PC-3 (cell line): ENCODE results near the gene CCR2. TPM values are rescaled to one million over a fixed set of nuclear protein-coding genes. Genes with fewer than 3 reads are reported as not detected.

Source experiments
- ATAC-seq: fragments of 200-7000 bp; cut with Tn5 transposase; 2 replicates; pipeline ENCODE4 v1.9.1; 2020; ENCODE audit warnings: mild to moderate bottlenecking, moderate library complexity
- BruUV-seq: library from RNA; stranded (reverse); fragments of 400-500 nt; replicated peaks from 2 replicates; lab custom pipeline; 2021; lab: Mats Ljungman, UMichigan
- CTCF ChIA-PET: fragments of 300-600 bp; sonication (Branson Sonifier 250); formaldehyde crosslinking; loops from one replicate; lab custom pipeline; 2022; ENCODE audit warnings: antibody characterized with exemption; lab: Charles Lee
- POLR2A ChIA-PET: fragments of 300-600 bp; sonication (Branson Sonifier 250); formaldehyde crosslinking; loops from one replicate; lab custom pipeline; 2022; ENCODE audit warnings: antibody characterized with exemption; ENCODE audit not compliant: unreplicated experiment; lab: Charles Lee
- DNase-seq: peaks from one replicate; pipeline ENCODE4 v3.0.0-alpha.2; 2015
- H2AFZ ChIP-seq: fragments of 300-600 bp; sonication (generic); 2 replicates; pipeline ENCODE4 v1.6.0; 2016; ENCODE audit warnings: antibody characterized with exemption, low read length
- H3F3A ChIP-seq: fragments of 300-600 bp; sonication (generic); one replicate; pipeline ENCODE4 v1.6.0; 2017; ENCODE audit warnings: antibody characterized with exemption, low read length, control low read depth, mild to moderate bottlenecking; ENCODE audit not compliant: unreplicated experiment
- H3K27ac ChIP-seq: fragments of 300-600 bp; sonication (generic); 2 replicates; pipeline ENCODE4 v1.5.1; 2016; ENCODE audit warnings: mild to moderate bottlenecking, low read length
- H3K27me3 ChIP-seq: fragments of 300-600 bp; sonication (generic); 2 replicates; pipeline ENCODE4 v1.6.1; 2016; ENCODE audit warnings: low read length, mixed read lengths
- H3K36me3 ChIP-seq: fragments of 300-600 bp; sonication (generic); 2 replicates; pipeline ENCODE4 v1.6.1; 2016; ENCODE audit warnings: low read depth, mixed run types, low read length, mixed read lengths
- H3K4me1 ChIP-seq: fragments of 300-600 bp; sonication (generic); 2 replicates; pipeline ENCODE4 v1.5.1; 2016; ENCODE audit warnings: low read length; ENCODE audit not compliant: insufficient read depth
- H3K4me2 ChIP-seq: fragments of 300-600 bp; sonication (generic); 2 replicates; pipeline ENCODE4 v1.6.0; 2016; ENCODE audit warnings: low read length
- H3K4me3 ChIP-seq: fragments of 300-600 bp; sonication (generic); 2 replicates; pipeline ENCODE4 v1.5.1; 2016; ENCODE audit warnings: mild to moderate bottlenecking, low read length, mixed read lengths
- H3K79me2 ChIP-seq: fragments of 300-600 bp; sonication (generic); 2 replicates; pipeline ENCODE4 v1.6.1; 2017; ENCODE audit warnings: low read length, mixed read lengths
- H3K9ac ChIP-seq: fragments of 300-600 bp; sonication (generic); 2 replicates; pipeline ENCODE4 v1.6.0; 2016; ENCODE audit warnings: mild to moderate bottlenecking, low read length
- H3K9me2 ChIP-seq: fragments of 300-600 bp; sonication (generic); replicated peaks from 2 replicates; pipeline ENCODE4 v1.6.1; 2016; ENCODE audit warnings: mixed run types, low read length, mixed read lengths
- H3K9me3 ChIP-seq: fragments of 300-600 bp; sonication (generic); 2 replicates; pipeline ENCODE4 v1.6.1; 2016; ENCODE audit warnings: low read length, mixed read lengths
- H4K20me1 ChIP-seq: fragments of 300-600 bp; sonication (generic); 2 replicates; pipeline ENCODE4 v1.6.1; 2016; ENCODE audit warnings: low read length, mixed read lengths
- CTCF ChIP-seq: fragments of 300-600 bp; sonication (generic); conservative IDR thresholded peaks from 2 replicates; pipeline ENCODE4 v1.5.1; 2017; ENCODE audit warnings: antibody characterized with exemption, low read depth, mild to moderate bottlenecking, low read length
- EZH2 ChIP-seq: fragments of 300-600 bp; sonication (generic); IDR thresholded peaks from one replicate; pipeline ENCODE4 v1.6.1; 2017; ENCODE audit warnings: antibody characterized with exemption, mild to moderate bottlenecking, low read length; ENCODE audit not compliant: unreplicated experiment
- EZH2phosphoT487 ChIP-seq: fragments of 300-600 bp; sonication (generic); IDR thresholded peaks from 2 replicates; pipeline ENCODE4 v1.6.1; 2018; ENCODE audit warnings: mild to moderate bottlenecking, antibody characterized with exemption, low read length, borderline replicate concordance
- intact Hi-C: fragments of 100-400 bp; cut with micrococcal nuclease; formaldehyde crosslinking; loops from 2 replicates; pipeline ENCODE4 v1.9.0; 2023
- total RNA-seq: library from RNA; depleted of rRNA; stranded (reverse); fragments of >200 nt; gene quantifications from 2 replicates; pipeline ENCODE4 v1.2.3, GENCODE V29; 2014

Gene CCR2
- total RNA-seq, 1 experiment from 2014 or later = not detected

GRCh38 chr3:46393011-46393410 lies 39.1 kb downstream of the CCR2 start:
- POLR2A ChIA-PET = no interaction called here
- Histone ChIP-seq H3K9me2 (no peaks in the 10 kb centered on the region), H3K9ac (no peak overlapping the region), H4K20me1 (no peaks in the 10 kb centered on the region), H3K4me3 (no peak overlapping the region), H3K27ac (no peak overlapping the region), H2AFZ (no peak overlapping the region), H3K9me3 (no peaks in the 10 kb centered on the region), H3K4me2 (no peak overlapping the region), H3K36me3 (no peaks in the 10 kb centered on the region), H3K27me3 (no peaks in the 10 kb centered on the region), H3K79me2 (no peaks in the 10 kb centered on the region), H3F3A (no peaks in the 10 kb centered on the region), H3K4me1 (no peaks in the 10 kb centered on the region)
- DNase-seq = no peak
- TF ChIP-seq EZH2 (no peak), CTCF (no peak), EZH2phosphoT487 (no peak)
- BruUV-seq = no TSS peak
- ATAC-seq = no peak
- CTCF ChIA-PET = no interaction called here
- intact Hi-C loops = no loop called here

- Histone ChIP-seq H2AFZ (no peak overlapping the region), H3F3A (no peaks in the 10 kb centered on the region), H3K27ac (no peak overlapping the region), H3K9me2 (no peaks in the 10 kb centered on the region), H3K4me3 (no peak overlapping the region), H3K36me3 (no peaks in the 10 kb centered on the region), H3K27me3 (no peaks in the 10 kb centered on the region), H3K9ac (no peak overlapping the region), H3K4me1 (no peaks in the 10 kb centered on the region), H3K79me2 (no peaks in the 10 kb centered on the region), H4K20me1 (no peaks in the 10 kb centered on the region), H3K4me2 (no peak overlapping the region), H3K9me3 (no peaks in the 10 kb centered on the region)
- CTCF ChIA-PET = no interaction called here
- BruUV-seq = no TSS peak
- TF ChIP-seq CTCF = no peak
- no peak for TF ChIP-seq EZH2phosphoT487
- TF ChIP-seq EZH2 = no peak
- intact Hi-C loops = no loop called here
- POLR2A ChIA-PET = no interaction called here
- DNase-seq (no peak), ATAC-seq (no peak)
These were observed 39.9 kb downstream of the CCR2 start for GRCh38 chr3:46393554-46394434.

- Histone ChIP-seq H3K27ac (no peak overlapping the region), H3K9ac (no peak overlapping the region), H2AFZ (no peak overlapping the region), H3K4me3 (no peak overlapping the region), H3K4me2 (no peak overlapping the region), H3K9me3 (no peaks in the 10 kb centered on the region), H3K36me3 (no peaks in the 10 kb centered on the region), H3K4me1 (peaks cover 9% of the 10 kb centered on the region; the same call in 1 of the 2 replicates), H4K20me1 (no peaks in the 10 kb centered on the region), H3K27me3 (no peaks in the 10 kb centered on the region), H3F3A (no peaks in the 10 kb centered on the region), H3K79me2 (no peaks in the 10 kb centered on the region), H3K9me2 (no peaks in the 10 kb centered on the region)
- BruUV-seq = no TSS peak
- POLR2A ChIA-PET = no interaction called here
- CTCF ChIA-PET = interaction anchor here (0.5 kb wide), 1 partner anchor 371 kb away, joined by 3 read pairs; no protein-coding TSS in a partner anchor
- intact Hi-C loops = no loop called here
- no peak for DNase-seq
- ATAC-seq = no peak
- TF ChIP-seq EZH2phosphoT487 (no peak), CTCF (peak; percentile 40), EZH2 (no peak)
These were observed 41.3 kb downstream of the CCR2 start for GRCh38 chr3:46395210-46395661.
